ENCODE results near the gene ANGEL2. TPM values are rescaled to one million over a fixed set of nuclear protein-coding genes. Genes with fewer than 3 reads are reported as not detected.

The ANGEL2 gene
- total RNA-seq, 2 experiments from 2014 or later, result 40.1 to 42.7 TPM

DNA sequence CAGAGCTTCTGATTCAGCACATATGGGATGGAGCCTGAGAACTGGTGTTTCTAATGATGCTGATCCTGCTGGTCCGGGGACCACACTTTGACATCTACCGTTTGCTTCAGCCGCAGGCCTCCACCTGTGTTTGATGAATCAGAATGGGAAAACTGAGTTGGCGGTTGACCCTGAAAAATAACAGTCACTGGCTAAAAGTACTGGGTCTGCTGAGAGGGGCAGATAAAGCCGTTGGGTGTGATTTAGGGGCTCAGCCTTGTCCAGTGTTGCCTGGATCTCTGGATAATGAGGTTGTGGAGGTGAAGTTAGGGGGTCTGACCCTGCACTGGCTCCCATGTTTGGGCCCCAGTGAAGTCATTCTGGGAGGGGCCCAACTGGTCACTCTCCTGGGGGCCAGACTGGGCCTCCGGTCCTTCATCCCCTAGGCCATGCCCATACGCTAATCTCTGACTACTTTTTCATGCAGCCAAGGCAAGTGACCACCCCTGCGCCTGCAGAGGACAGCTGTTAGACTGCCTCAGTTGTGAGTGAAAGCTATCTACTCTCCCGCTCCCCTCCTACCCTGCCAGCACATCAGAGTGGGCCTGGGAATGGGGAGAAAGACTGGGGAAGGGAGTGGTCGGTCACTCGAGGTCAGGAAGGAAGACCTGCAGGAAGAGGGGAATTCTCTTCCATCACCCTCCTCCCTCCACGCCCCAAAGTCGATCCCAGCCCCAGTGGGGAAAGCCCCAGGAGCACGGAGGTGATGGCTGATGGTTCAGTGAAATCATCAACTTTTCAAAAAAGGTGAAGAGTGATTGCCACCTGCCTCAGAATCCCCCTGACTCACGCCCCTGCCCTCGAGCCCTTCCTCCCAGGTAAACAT lies 37.7 kb downstream of the ANGEL2 start:
- no peaks in the 10 kb centered on the region for H3K9me2 ChIP-seq (ENCODE audit: insufficient read depth, low read length)
- H3K4me2 ChIP-seq (ENCODE audit: low read length), result no peak overlapping the region
- DNase-seq (ENCODE audit: low spot score), result no peak
- intact Hi-C loops (cut with micrococcal nuclease; ENCODE audit: unreplicated experiment), result no loop called here
- no peak overlapping the region for H3K27ac ChIP-seq (ENCODE audit: low read depth, low read length, poor library complexity, severe bottlenecking)
- no peaks in the 10 kb centered on the region for H4K20me1 ChIP-seq (ENCODE audit: insufficient read depth, low read length)
- BruUV-seq (replicated peaks), result no TSS peak
- no peaks in the 10 kb centered on the region for H3K4me1 ChIP-seq (ENCODE audit: insufficient read depth, low read length, poor library complexity, severe bottlenecking)
- TF ChIP-seq, protein P1, sequence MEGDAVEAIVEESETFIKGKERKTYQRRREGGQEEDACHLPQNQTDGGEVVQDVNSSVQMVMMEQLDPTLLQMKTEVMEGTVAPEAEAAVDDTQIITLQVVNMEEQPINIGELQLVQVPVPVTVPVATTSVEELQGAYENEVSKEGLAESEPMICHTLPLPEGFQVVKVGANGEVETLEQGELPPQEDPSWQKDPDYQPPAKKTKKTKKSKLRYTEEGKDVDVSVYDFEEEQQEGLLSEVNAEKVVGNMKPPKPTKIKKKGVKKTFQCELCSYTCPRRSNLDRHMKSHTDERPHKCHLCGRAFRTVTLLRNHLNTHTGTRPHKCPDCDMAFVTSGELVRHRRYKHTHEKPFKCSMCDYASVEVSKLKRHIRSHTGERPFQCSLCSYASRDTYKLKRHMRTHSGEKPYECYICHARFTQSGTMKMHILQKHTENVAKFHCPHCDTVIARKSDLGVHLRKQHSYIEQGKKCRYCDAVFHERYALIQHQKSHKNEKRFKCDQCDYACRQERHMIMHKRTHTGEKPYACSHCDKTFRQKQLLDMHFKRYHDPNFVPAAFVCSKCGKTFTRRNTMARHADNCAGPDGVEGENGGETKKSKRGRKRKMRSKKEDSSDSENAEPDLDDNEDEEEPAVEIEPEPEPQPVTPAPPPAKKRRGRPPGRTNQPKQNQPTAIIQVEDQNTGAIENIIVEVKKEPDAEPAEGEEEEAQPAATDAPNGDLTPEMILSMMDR (conservative IDR thresholded peaks at IDR 0.05; ENCODE audit: low read length), result no peak
- no peak for TF ChIP-seq EZH2phosphoT487 (IDR thresholded peaks at IDR 0.05; ENCODE audit: borderline replicate concordance, low read depth, low read length)
- no peak overlapping the region for H2AFZ ChIP-seq (ENCODE audit: low read length)
- ChIA-PET POLR2A (no interaction called here), CTCF (ENCODE audit: unreplicated experiment) (no interaction called here)
- no peaks in the 10 kb centered on the region for H3K36me3 ChIP-seq (ENCODE audit: insufficient read depth, low read length)
- no peak overlapping the region for H3K4me3 ChIP-seq (ENCODE audit: low read depth, low read length, poor library complexity, severe bottlenecking)
- H3K79me2 ChIP-seq (ENCODE audit: insufficient read depth, low read depth, low read length), result no peaks in the 10 kb centered on the region
- H3K9me3 ChIP-seq (ENCODE audit: low read length), result no peaks in the 10 kb centered on the region

DNA sequence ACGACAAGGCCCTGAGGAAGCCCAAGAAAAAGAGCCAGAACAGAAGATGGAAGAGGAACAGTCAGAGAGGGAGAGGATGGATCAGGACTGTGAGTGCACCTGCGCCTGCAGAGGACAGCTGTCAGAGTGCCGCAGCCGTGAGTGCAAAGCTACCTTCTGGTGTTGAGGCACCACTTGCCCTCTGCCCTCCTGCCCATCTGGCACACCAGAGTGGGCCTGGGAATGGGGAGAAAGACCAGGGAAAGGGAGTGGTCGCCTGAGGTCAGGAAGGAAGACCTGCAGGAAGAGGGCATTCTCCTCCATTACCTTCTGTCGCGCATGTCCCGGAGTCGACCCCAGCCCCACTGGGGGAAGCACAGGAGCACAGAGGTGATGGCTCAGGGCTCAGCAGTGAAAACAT lies 39.1 kb downstream of the ANGEL2 start:
- CTCF ChIA-PET (ENCODE audit: unreplicated experiment), result no interaction called here
- intact Hi-C loops (cut with micrococcal nuclease; ENCODE audit: unreplicated experiment), result no loop called here
- DNase-seq (ENCODE audit: low spot score), result no peak

More for the DNA sequence above, 39.1 kb downstream of the ANGEL2 start:
- Histone ChIP-seq H3K4me1 (ENCODE audit: insufficient read depth, low read length, poor library complexity, severe bottlenecking) (no peaks in the 10 kb centered on the region), H3K4me3 (ENCODE audit: low read depth, low read length, poor library complexity, severe bottlenecking) (no peak overlapping the region), H4K20me1 (ENCODE audit: insufficient read depth, low read length) (no peaks in the 10 kb centered on the region), H3K4me2 (ENCODE audit: low read length) (no peak overlapping the region), H3K9me2 (ENCODE audit: insufficient read depth, low read length) (no peaks in the 10 kb centered on the region), H3K79me2 (ENCODE audit: insufficient read depth, low read depth, low read length) (no peaks in the 10 kb centered on the region), H3K27ac (ENCODE audit: low read depth, low read length, poor library complexity, severe bottlenecking) (no peak overlapping the region), H3K9me3 (ENCODE audit: low read length) (no peaks in the 10 kb centered on the region), H2AFZ (ENCODE audit: low read length) (no peak overlapping the region), H3K36me3 (ENCODE audit: insufficient read depth, low read length) (no peaks in the 10 kb centered on the region)
- TF ChIP-seq, protein P1 (conservative IDR thresholded peaks at IDR 0.05; ENCODE audit: low read length), result no peak
- TF ChIP-seq EZH2phosphoT487 (IDR thresholded peaks at IDR 0.05; ENCODE audit: borderline replicate concordance, low read depth, low read length), result no peak
- POLR2A ChIA-PET, result no interaction called here
- no TSS peak for BruUV-seq (replicated peaks)

All from OCI-LY7 (cell line).